GM23248 (cell line): ENCODE data around the gene PGAP3. TPM values are rescaled to one million over a fixed set of nuclear protein-coding genes. Genes with fewer than 3 reads are reported as not detected.
A peak's percentile ranks its signal among the peaks of the same experiment; 100 is the strongest.

Experiments
- DNase-seq: peaks from one replicate; pipeline ENCODE4 v3.0.0-alpha.2; 2015
- H2AFZ ChIP-seq: fragments of 200-600 bp; sonication (generic); 2 replicates; pipeline ENCODE4 v1.6.1; 2016; ENCODE audit warnings: antibody characterized with exemption
- H3F3A ChIP-seq: fragments of 200-600 bp; sonication (generic); 2 replicates; pipeline ENCODE4 v1.6.1; 2016; ENCODE audit warnings: mild to moderate bottlenecking, antibody characterized with exemption, mixed run types; ENCODE audit not compliant: insufficient read depth
- H3K27ac ChIP-seq: fragments of 200-600 bp; sonication (generic); 2 replicates; pipeline ENCODE4 v1.5.1; 2016; ENCODE audit warnings: mild to moderate bottlenecking
- H3K27me3 ChIP-seq: fragments of 200-600 bp; sonication (generic); replicated peaks from 2 replicates; pipeline ENCODE4 v1.6.1; 2016; ENCODE audit warnings: mild to moderate bottlenecking; ENCODE audit not compliant: insufficient read depth
- H3K36me3 ChIP-seq: fragments of 200-600 bp; sonication (generic); 2 replicates; pipeline ENCODE4 v1.6.1; 2016; ENCODE audit warnings: low read depth, mild to moderate bottlenecking
- H3K4me1 ChIP-seq: fragments of 200-600 bp; sonication (generic); 2 replicates; pipeline ENCODE4 v1.6.1; 2016; ENCODE audit warnings: mild to moderate bottlenecking; ENCODE audit not compliant: insufficient read depth
- H3K4me2 ChIP-seq: fragments of 200-600 bp; sonication (generic); one replicate; pipeline ENCODE4 v1.6.1; 2016; ENCODE audit warnings: mild to moderate bottlenecking; ENCODE audit not compliant: unreplicated experiment
- H3K4me3 ChIP-seq: fragments of 200-600 bp; sonication (generic); 2 replicates; pipeline ENCODE4 v1.5.1; 2016; ENCODE audit warnings: mild to moderate bottlenecking
- H3K79me2 ChIP-seq: fragments of 200-600 bp; sonication (generic); 2 replicates; pipeline ENCODE4 v1.6.1; 2016; ENCODE audit warnings: mild to moderate bottlenecking; ENCODE audit not compliant: insufficient read depth
- H3K9ac ChIP-seq: fragments of 200-600 bp; sonication (generic); 2 replicates; pipeline ENCODE4 v1.6.1; 2016; ENCODE audit warnings: mild to moderate bottlenecking
- H3K9me2 ChIP-seq: fragments of 200-600 bp; sonication (generic); 2 replicates; pipeline ENCODE4 v1.6.1; 2016; ENCODE audit warnings: mixed run types, mild to moderate bottlenecking, moderate library complexity; ENCODE audit not compliant: insufficient read depth
- H3K9me3 ChIP-seq: fragments of 200-600 bp; sonication (generic); one replicate; pipeline ENCODE4 v1.6.1; 2017; ENCODE audit warnings: low read depth
- H4K20me1 ChIP-seq: fragments of 200-600 bp; sonication (generic); 2 replicates; pipeline ENCODE4 v1.6.0; 2016; ENCODE audit not compliant: insufficient read depth
- EZH2 ChIP-seq: fragments of 200-600 bp; sonication (generic); IDR thresholded peaks from 2 replicates; pipeline ENCODE4 v1.6.1; 2018; ENCODE audit warnings: antibody characterized with exemption, mild to moderate bottlenecking; ENCODE audit not compliant: insufficient read depth, poor library complexity, severe bottlenecking
- EZH2phosphoT487 ChIP-seq: fragments of 200-600 bp; sonication (generic); IDR thresholded peaks from 2 replicates; pipeline ENCODE4 v1.6.1; 2018; ENCODE audit warnings: antibody characterized with exemption, moderate library complexity, mild to moderate bottlenecking, low read depth; ENCODE audit not compliant: insufficient read depth
- WGBS, 2 experiments: methylation state at CpG; one replicate each; pipeline ENCODE4 v1.1.6; 2015 to 2017; ENCODE audit warnings: low lambda C conversion rate in 2 of 2, low coverage in 1 of 2; ENCODE audit errors: missing lambda C conversion rate in 2 of 2; 5-methylcytosine and 5-hydroxymethylcytosine counted together
- in situ Hi-C: fragments of 300-500 bp; cut with MboI; formaldehyde crosslinking; loops from 2 replicates; pipeline ENCODE4 v1.15.0; 2020
- polyA plus RNA-seq: library from polyadenylated mRNA; unstranded; fragments of >200 nt; fragmentation: Nextera tagmentation; extraction: Ambion mirVana; gene quantifications from 2 replicates; pipeline ENCODE4 v1.2.1, GENCODE V29; 2016
- total RNA-seq: library from RNA; depleted of rRNA; stranded (reverse); fragments of >200 nt; shearing (Covaris generic); gene quantifications from 2 replicates; pipeline ENCODE4 v1.2.3, GENCODE V29; 2014

Gene PGAP3
- total and polyA plus RNA-seq, 2 experiments from 2014 or later: 10.6 to 14.2 TPM

- H3K27me3 ChIP-seq: 0 out of 2 replicates have a peak, but pooled peaks cover 3% of the 10 kb centered on the region
- no peaks in the 10 kb centered on the region for H3K9me3 ChIP-seq
- no peaks in the 10 kb centered on the region for H3K79me2 ChIP-seq
- no peaks in the 10 kb centered on the region for H3K4me1 ChIP-seq
- no peaks in the 10 kb centered on the region for H3F3A ChIP-seq
- WGBS, 2 experiments: 85 to 89% methylated on average over 7 of the region's 7 CpGs
- TF ChIP-seq EZH2phosphoT487: no peak
- TF ChIP-seq EZH2: no peak
- H3K4me2 ChIP-seq: no peak overlapping the region
- DNase-seq: peak; percentile 23
- in situ Hi-C loops: no loop called here
- no peaks in the 10 kb centered on the region for H4K20me1 ChIP-seq
- no peak overlapping the region for H3K4me3 ChIP-seq
- H3K36me3 ChIP-seq: no peaks in the 10 kb centered on the region
- H2AFZ ChIP-seq: no peak overlapping the region
- H3K9ac ChIP-seq: no peak overlapping the region
- H3K9me2 ChIP-seq: no peaks in the 10 kb centered on the region
- H3K27ac ChIP-seq: no peak overlapping the region
Measured at GRCh38 chr17:39676198-39676819, 11.5 kb downstream of the PGAP3 start.

- no peaks in the 10 kb centered on the region for H3K4me1 ChIP-seq
- H2AFZ ChIP-seq: no peak overlapping the region
- H3K9me3 ChIP-seq: no peaks in the 10 kb centered on the region
- 83 to 96% methylated on average over 8 to 10 of the region's 10 CpGs for WGBS, 2 experiments
- in situ Hi-C loops: no loop called here
- no peaks in the 10 kb centered on the region for H3K36me3 ChIP-seq
- H3K79me2 ChIP-seq: no peaks in the 10 kb centered on the region
- H3K27ac ChIP-seq: no peak overlapping the region
- TF ChIP-seq EZH2phosphoT487 (no peak), EZH2 (no peak)
- H3K4me2 ChIP-seq: no peak overlapping the region
- 0 out of 2 replicates have a peak, but pooled peaks cover 6% of the 10 kb centered on the region for H3K27me3 ChIP-seq
- no peak for DNase-seq
- no peaks in the 10 kb centered on the region for H3K9me2 ChIP-seq
- H3K4me3 ChIP-seq: no peak overlapping the region
- no peaks in the 10 kb centered on the region for H3F3A ChIP-seq
- no peak overlapping the region for H3K9ac ChIP-seq
- no peaks in the 10 kb centered on the region for H4K20me1 ChIP-seq
Measured at GRCh38 chr17:39675390-39676082, 12.3 kb downstream of the PGAP3 start.

GRCh38 chr17:39674702-39675389, 13.0 kb downstream of the PGAP3 start:
- H3K27ac ChIP-seq: no peak overlapping the region
- WGBS, 2 experiments: 44 to 53% methylated on average over 9 of the region's 11 CpGs
- H3K4me3 ChIP-seq: no peak overlapping the region

GRCh38 chr17:39674179-39674578, 13.7 kb downstream of the PGAP3 start:
- Histone ChIP-seq H4K20me1 (no peaks in the 10 kb centered on the region), H3K36me3 (no peaks in the 10 kb centered on the region), H3K4me3 (no peak overlapping the region), H3K9me3 (no peaks in the 10 kb centered on the region), H3F3A (no peaks in the 10 kb centered on the region), H3K79me2 (no peaks in the 10 kb centered on the region), H2AFZ (no peak overlapping the region), H3K27ac (no peak overlapping the region), H3K27me3 (peaks cover 13% of the 10 kb centered on the region; the same call in 1 of the 2 replicates), H3K4me2 (no peak overlapping the region), H3K4me1 (no peaks in the 10 kb centered on the region), H3K9ac (no peak overlapping the region), H3K9me2 (no peaks in the 10 kb centered on the region)
- TF ChIP-seq EZH2 (no peak), EZH2phosphoT487 (no peak)
- in situ Hi-C loops: no loop called here
- no peak for DNase-seq
- 52 to 53% methylated on average over 5 of the region's 5 CpGs for WGBS, 2 experiments

More at GRCh38 chr17:39674702-39675389, 13.0 kb downstream of the PGAP3 start:
- Histone ChIP-seq H3K4me1 (no peaks in the 10 kb centered on the region), H3K27me3 (0 out of 2 replicates have a peak, but pooled peaks cover 11% of the 10 kb centered on the region), H3K9me3 (no peaks in the 10 kb centered on the region), H3K9me2 (no peaks in the 10 kb centered on the region), H4K20me1 (no peaks in the 10 kb centered on the region), H3K4me2 (no peak overlapping the region), H3F3A (no peaks in the 10 kb centered on the region), H2AFZ (no peak overlapping the region), H3K36me3 (no peaks in the 10 kb centered on the region), H3K79me2 (no peaks in the 10 kb centered on the region), H3K9ac (no peak overlapping the region)
- DNase-seq: no peak
- TF ChIP-seq EZH2phosphoT487: no peak
- no peak for TF ChIP-seq EZH2
- in situ Hi-C loops: no loop called here
